SU-DHL-6 (cell line): ENCODE results near the gene GREM1.

ENCODE experiments used
- H2AFZ ChIP-seq: fragments of 200-600 bp; sonication (generic); 2 replicates; pipeline ENCODE4 v1.6.1; 2014; ENCODE audit warnings: low read depth, mild to moderate bottlenecking, moderate library complexity, mixed read lengths, antibody characterized with exemption, low read length; ENCODE audit not compliant: severe bottlenecking
- H3F3A ChIP-seq: fragments of 200-600 bp; shearing (Covaris generic); 2 replicates; pipeline ENCODE4 v1.6.0; 2016; ENCODE audit warnings: antibody characterized with exemption, mild to moderate bottlenecking; ENCODE audit not compliant: insufficient read depth
- H3K27ac ChIP-seq: fragments of 200-600 bp; sonication (generic); 2 replicates; pipeline ENCODE4 v1.5.1; 2016; ENCODE audit warnings: low read depth, mild to moderate bottlenecking, low read length, moderate library complexity, mixed read lengths
- H3K27me3 ChIP-seq: fragments of 200-600 bp; sonication (generic), shearing (Covaris generic); 2 replicates; pipeline ENCODE4 v1.6.0; 2014; ENCODE audit warnings: mild to moderate bottlenecking, low read length
- H3K36me3 ChIP-seq: fragments of 200-600 bp; sonication (generic); 2 replicates; pipeline ENCODE4 v1.6.1; 2014; ENCODE audit warnings: mild to moderate bottlenecking, low read length, mixed read lengths
- H3K4me2 ChIP-seq: fragments of 300-600, 200-600 bp; shearing (Covaris generic), sonication (generic); 2 replicates; pipeline ENCODE4 v1.6.0; 2014; ENCODE audit warnings: low read length, low read depth, mild to moderate bottlenecking; ENCODE audit not compliant: poor library complexity, severe bottlenecking
- H3K4me3 ChIP-seq: fragments of 200-600 bp; sonication (generic); 2 replicates; pipeline ENCODE4 v1.5.1; 2014; ENCODE audit warnings: antibody characterized with exemption, low read length, mild to moderate bottlenecking, mixed read lengths; ENCODE audit not compliant: insufficient read depth, poor library complexity, severe bottlenecking
- H3K79me2 ChIP-seq: fragments of 200-600 bp; sonication (generic); 2 replicates; pipeline ENCODE4 v1.6.1; 2014; ENCODE audit warnings: mild to moderate bottlenecking, low read length, moderate library complexity; ENCODE audit not compliant: insufficient read depth
- H3K9ac ChIP-seq: fragments of 200-600 bp; sonication (generic); 2 replicates; pipeline ENCODE4 v1.7.0; 2014; ENCODE audit warnings: mild to moderate bottlenecking, low read length
- H3K9me2 ChIP-seq: fragments of 200-600 bp; sonication (generic); replicated peaks from 2 replicates; pipeline ENCODE4 v1.6.1; 2014; ENCODE audit warnings: low read length; ENCODE audit not compliant: insufficient read depth
- H3K9me3 ChIP-seq: fragments of 200-600 bp; sonication (generic); 2 replicates; pipeline ENCODE4 v1.6.1; 2014; ENCODE audit warnings: low read length, mixed read lengths; ENCODE audit not compliant: insufficient read depth
- H4K20me1 ChIP-seq: fragments of 200-600 bp; sonication (generic); 2 replicates; pipeline ENCODE4 v1.6.1; 2014; ENCODE audit warnings: low read depth, mild to moderate bottlenecking, antibody characterized with exemption, low read length, moderate library complexity, mixed read lengths
- EZH2phosphoT487 ChIP-seq: fragments of 200-600 bp; sonication (generic), shearing (Covaris generic); conservative IDR thresholded peaks from 2 replicates; pipeline ENCODE4 v1.6.1; 2018; ENCODE audit warnings: mild to moderate bottlenecking, antibody characterized with exemption, low read length, moderate library complexity, mixed read lengths
- TF ChIP-seq, protein P1 (sequence below): fragments of 200-600 bp; sonication (generic); IDR thresholded peaks from one replicate; pipeline ENCODE4 v1.5.1; 2017; ENCODE audit warnings: antibody characterized with exemption, mild to moderate bottlenecking, low read length, moderate library complexity; ENCODE audit not compliant: insufficient read depth, poor library complexity, severe bottlenecking

GREM1 gene

DNA sequence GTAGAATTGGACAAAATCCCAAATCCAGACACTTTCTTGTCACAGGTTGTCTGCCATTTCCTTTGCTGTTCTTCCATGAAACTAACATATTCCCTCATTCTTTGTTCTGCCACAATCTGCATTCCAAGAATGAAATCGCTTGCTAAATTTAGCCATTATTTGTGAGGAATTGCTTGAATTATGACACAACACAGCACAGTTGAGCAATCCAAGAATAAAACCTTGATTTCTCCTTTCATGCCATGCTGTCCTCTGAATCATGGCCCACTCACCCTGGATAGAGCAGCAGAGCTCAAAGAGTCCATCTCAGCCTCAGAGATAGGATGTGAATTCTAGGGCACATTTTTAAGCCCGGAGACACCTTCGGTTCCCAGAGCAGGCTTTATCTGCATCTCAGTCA, 35.2 kb upstream of the GREM1 start:
- Histone ChIP-seq H3K9ac (no peak overlapping the region), H3K27ac (no peak overlapping the region), H3K27me3 (no peaks in the 10 kb centered on the region), H3K9me3 (no peaks in the 10 kb centered on the region), H3K79me2 (no peaks in the 10 kb centered on the region), H4K20me1 (no peaks in the 10 kb centered on the region), H3K4me2 (no peak overlapping the region), H3F3A (no peaks in the 10 kb centered on the region), H2AFZ (no peak overlapping the region), H3K36me3 (no peaks in the 10 kb centered on the region), H3K9me2 (no peaks in the 10 kb centered on the region), H3K4me3 (no peak overlapping the region)
- TF ChIP-seq, protein P1, sequence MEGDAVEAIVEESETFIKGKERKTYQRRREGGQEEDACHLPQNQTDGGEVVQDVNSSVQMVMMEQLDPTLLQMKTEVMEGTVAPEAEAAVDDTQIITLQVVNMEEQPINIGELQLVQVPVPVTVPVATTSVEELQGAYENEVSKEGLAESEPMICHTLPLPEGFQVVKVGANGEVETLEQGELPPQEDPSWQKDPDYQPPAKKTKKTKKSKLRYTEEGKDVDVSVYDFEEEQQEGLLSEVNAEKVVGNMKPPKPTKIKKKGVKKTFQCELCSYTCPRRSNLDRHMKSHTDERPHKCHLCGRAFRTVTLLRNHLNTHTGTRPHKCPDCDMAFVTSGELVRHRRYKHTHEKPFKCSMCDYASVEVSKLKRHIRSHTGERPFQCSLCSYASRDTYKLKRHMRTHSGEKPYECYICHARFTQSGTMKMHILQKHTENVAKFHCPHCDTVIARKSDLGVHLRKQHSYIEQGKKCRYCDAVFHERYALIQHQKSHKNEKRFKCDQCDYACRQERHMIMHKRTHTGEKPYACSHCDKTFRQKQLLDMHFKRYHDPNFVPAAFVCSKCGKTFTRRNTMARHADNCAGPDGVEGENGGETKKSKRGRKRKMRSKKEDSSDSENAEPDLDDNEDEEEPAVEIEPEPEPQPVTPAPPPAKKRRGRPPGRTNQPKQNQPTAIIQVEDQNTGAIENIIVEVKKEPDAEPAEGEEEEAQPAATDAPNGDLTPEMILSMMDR = no peak
- no peak for TF ChIP-seq EZH2phosphoT487

DNA sequence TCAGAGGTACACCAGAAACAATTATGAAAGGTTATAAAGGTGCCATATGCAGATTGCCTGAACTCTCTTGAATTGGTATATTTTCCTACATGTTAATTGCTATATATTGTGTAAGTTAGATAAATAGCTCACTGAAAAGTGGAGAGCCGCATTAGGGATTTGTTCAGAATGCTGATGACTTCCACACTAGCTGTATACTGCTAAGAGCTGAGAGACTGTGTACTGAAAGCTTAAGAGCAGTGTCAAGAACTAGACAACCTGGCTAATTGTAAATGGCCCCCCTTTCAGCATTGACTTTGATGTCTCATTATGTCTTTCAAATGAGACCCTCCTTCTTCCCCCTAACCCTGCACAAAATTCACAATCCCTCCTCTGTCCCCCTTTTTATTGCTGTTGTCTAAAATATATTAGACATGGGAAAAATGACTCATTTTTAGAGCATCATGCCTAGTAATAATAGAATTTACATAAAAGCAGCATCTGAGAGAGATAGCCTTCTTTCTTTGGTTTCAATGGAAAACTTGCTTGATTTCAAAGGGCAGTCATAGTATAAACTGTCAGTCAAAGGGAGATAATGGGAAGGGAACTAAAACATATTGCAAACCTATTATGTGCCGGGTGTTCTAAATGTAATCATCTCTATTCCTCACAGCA, 34.7 kb upstream of the GREM1 start:
- H3F3A ChIP-seq = no peaks in the 10 kb centered on the region
- no peak overlapping the region for H3K27ac ChIP-seq
- H3K27me3 ChIP-seq = no peaks in the 10 kb centered on the region
- H3K4me2 ChIP-seq = no peak overlapping the region
- no peaks in the 10 kb centered on the region for H4K20me1 ChIP-seq
- H3K9me3 ChIP-seq = no peaks in the 10 kb centered on the region
- TF ChIP-seq, protein P1 = no peak
- no peak for TF ChIP-seq EZH2phosphoT487
- H3K4me3 ChIP-seq = no peak overlapping the region
- no peaks in the 10 kb centered on the region for H3K36me3 ChIP-seq
- H3K9me2 ChIP-seq = no peaks in the 10 kb centered on the region
- no peaks in the 10 kb centered on the region for H3K79me2 ChIP-seq
- no peak overlapping the region for H3K9ac ChIP-seq
- H2AFZ ChIP-seq = no peak overlapping the region

DNA sequence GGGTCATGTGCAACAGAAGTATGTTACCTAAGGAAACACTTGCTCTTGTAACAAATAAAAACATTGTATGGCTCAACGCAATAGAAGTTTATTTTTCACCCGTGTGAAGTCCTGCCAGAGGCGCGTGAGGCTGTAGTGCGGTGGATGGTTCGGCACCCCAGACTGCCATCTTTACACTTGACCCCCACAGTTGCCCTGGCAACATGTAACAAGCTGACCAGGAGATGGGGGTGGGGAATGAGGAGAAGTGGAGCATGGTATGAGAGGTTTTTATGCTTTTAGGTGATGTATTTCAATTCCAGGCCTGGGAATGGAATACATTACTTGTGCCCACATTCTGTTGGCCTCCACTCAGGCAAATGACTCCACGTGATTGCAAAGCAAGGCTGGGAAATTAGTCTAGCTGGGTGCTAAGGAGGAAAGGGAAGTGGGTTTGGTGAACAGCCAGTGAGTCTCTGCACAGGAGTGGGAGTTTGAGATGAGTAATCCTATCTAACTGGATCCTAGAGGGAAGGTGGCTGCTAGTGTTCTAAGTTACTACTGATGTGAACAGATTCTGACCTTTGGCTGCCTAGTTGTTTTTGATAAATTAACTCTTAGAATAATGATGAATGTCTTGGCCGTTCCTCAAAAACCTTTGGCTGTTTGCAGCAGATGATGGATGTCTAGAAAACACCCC, 33.8 kb upstream of the GREM1 start:
- H3K79me2 ChIP-seq = no peaks in the 10 kb centered on the region
- H4K20me1 ChIP-seq = no peaks in the 10 kb centered on the region
- H3K36me3 ChIP-seq = no peaks in the 10 kb centered on the region
- H3K27ac ChIP-seq = no peak overlapping the region
- H3K4me3 ChIP-seq = no peak overlapping the region
- no peak for TF ChIP-seq EZH2phosphoT487
- TF ChIP-seq, protein P1 = no peak
- H3F3A ChIP-seq = no peaks in the 10 kb centered on the region
- no peaks in the 10 kb centered on the region for H3K27me3 ChIP-seq
- no peak overlapping the region for H2AFZ ChIP-seq
- H3K9ac ChIP-seq = no peak overlapping the region
- no peak overlapping the region for H3K4me2 ChIP-seq
- no peaks in the 10 kb centered on the region for H3K9me3 ChIP-seq
- no peaks in the 10 kb centered on the region for H3K9me2 ChIP-seq
